Measurements from ENCODE around the gene HSD11B2. TPM values are rescaled to one million over a fixed set of nuclear protein-coding genes. Genes with fewer than 3 reads are reported as not detected.

HSD11B2 gene
- total and polyA plus RNA-seq, 2 of the 8 experiments (the other 6 are each of a cell fraction or from before 2014, with no cell fraction given), result 28.7 to 32.9 TPM

- ChIA-PET CTCF (ENCODE audit: partially characterized antibody) (interaction anchor here (0.6 to 28.6 kb wide), 9 partner anchors 5 to 643 kb away, joined by 3 to 683 read pairs (median 5); partner anchors contain the start of genes HSD11B2 and ZDHHC1), POLR2A (ENCODE audit: partially characterized antibody) (interaction anchor here (1.2 to 8.5 kb wide), 2 partner anchors 15 to 38 kb away, joined by 3 to 67 read pairs; partner anchors contain the start of gene HSD11B2)
- H3K4me3 ChIP-seq (ENCODE audit: extremely low read depth in 1 of 4, insufficient read depth in 2 of 4, low read depth in 3 of 4, low read length in 4 of 4), result no peak overlapping the region
- H2AK5ac ChIP-seq (ENCODE audit: low read depth, low read length), result no peak overlapping the region
- H2BK5ac ChIP-seq (ENCODE audit: low read depth, low read length), result no peak overlapping the region
- no peak overlapping the region for H4K5ac ChIP-seq (ENCODE audit: insufficient read length, low read depth, low read length)
- no peak overlapping the region for H2BK15ac ChIP-seq (ENCODE audit: low read length)
- H3K23me2 ChIP-seq (ENCODE audit: low read depth, low read length), result no peaks in the 10 kb centered on the region
- H3K56ac ChIP-seq (replicated peaks; ENCODE audit: insufficient read length, low read depth, low read length), result no peak overlapping the region
- no peak overlapping the region for H2BK120ac ChIP-seq (replicated peaks; ENCODE audit: low read depth, low read length)
- H3K9ac ChIP-seq (replicated peaks in 1 of 4; ENCODE audit: extremely low read depth in 1 of 4, low read depth in 3 of 4, low read length in 3 of 4), result no peak overlapping the region
- peaks cover 2 to 3% of the 10 kb centered on the region in 2 experiments for H4K20me1 ChIP-seq (replicated peaks in 1 of 2; ENCODE audit: control insufficient read depth in 1 of 2, insufficient read depth in 2 of 2, low read length in 2 of 2)
- no peak overlapping the region for H3K27ac ChIP-seq (ENCODE audit: low read depth, low read length)
- no peak overlapping the region for H2BK20ac ChIP-seq (ENCODE audit: low read length)
- peaks cover 0 to 5% (median 0%) of the 10 kb centered on the region in 4 experiments; a peak in 1 of 8 replicates for H3K36me3 ChIP-seq (ENCODE audit: control insufficient read depth in 2 of 4, insufficient read depth in 4 of 4, low read length in 3 of 4)
- no peaks in the 10 kb centered on the region for H3K27me3 ChIP-seq (replicated peaks in 1 of 4; ENCODE audit: control insufficient read depth in 3 of 4, extremely low read depth in 1 of 4, insufficient read depth in 3 of 4, low read length in 3 of 4)
- H3K18ac ChIP-seq (ENCODE audit: extremely low read depth, low read length), result no peak overlapping the region
- WGBS, 2 experiments (ENCODE audit: extremely low coverage in 1 of 2, insufficient coverage in 1 of 2, insufficient read length in 1 of 2, insufficient replicate concordance in 2 of 2, low coverage in 1 of 2, low lambda C conversion rate in 2 of 2, missing lambda C conversion rate in 1 of 2), result 93% methylated on average over 5 of the region's 5 CpGs; no CpG with 5 or more reads in 1 of the 2 experiments
- H2BK12ac ChIP-seq (ENCODE audit: low read depth, low read length), result no peak overlapping the region
- no peak overlapping the region for H3K23ac ChIP-seq (ENCODE audit: insufficient read length)
- no peak overlapping the region for H2AFZ ChIP-seq (ENCODE audit: low read length)
- no peaks in the 10 kb centered on the region for H3K79me2 ChIP-seq (ENCODE audit: control insufficient read depth in 1 of 2, insufficient read depth in 2 of 2, low read length in 2 of 2)
- no peak overlapping the region for H3K14ac ChIP-seq (ENCODE audit: insufficient read length)
- H4K8ac ChIP-seq (ENCODE audit: extremely low read depth, insufficient read depth, low read length), result no peak overlapping the region
- FAIRE-seq, result no peak
- H3K4me2 ChIP-seq (ENCODE audit: insufficient read depth in 1 of 2, low read depth in 2 of 2, low read length in 2 of 2), result no peak overlapping the region
- DNase-seq (ENCODE audit: low read depth in 1 of 2, low spot score in 2 of 2), result no peak
- H3K4me1 ChIP-seq (replicated peaks in 1 of 4; ENCODE audit: control insufficient read depth in 3 of 4, insufficient read depth in 4 of 4, low read length in 3 of 4), result peaks cover 0 to 8% (median 4%) of the 10 kb centered on the region in 4 experiments; a peak in 5 of 7 replicates
- peaks cover 0 to 4% of the 10 kb centered on the region in 2 experiments; a peak in 1 of 4 replicates for H3K9me3 ChIP-seq (ENCODE audit: insufficient read depth in 2 of 2, low read depth in 1 of 2, low read length in 1 of 2)
- H3K4ac ChIP-seq (replicated peaks; ENCODE audit: insufficient read length, low read depth, low read length), result no peak overlapping the region
- TF ChIP-seq TBP (IDR thresholded peaks at IDR 0.05; ENCODE audit: low read depth, low read length) (no peak), KDM5A (IDR thresholded peaks at IDR 0.05; ENCODE audit: low read length) (no peak), HDAC6 (IDR thresholded peaks at IDR 0.05; ENCODE audit: low read depth, low read length) (no peak), RBBP5 (IDR thresholded peaks at IDR 0.05; ENCODE audit: borderline replicate concordance, low read depth, low read length) (no peak), RNF2 (IDR thresholded peaks at IDR 0.05; ENCODE audit: borderline replicate concordance, low read depth, low read length, missing control alignments, poor library complexity, severe bottlenecking) (no peak), PHF8 (conservative IDR thresholded peaks at IDR 0.05; ENCODE audit: low read depth, low read length) (no peak), JUND (IDR thresholded peaks at IDR 0.05; ENCODE audit: low read length) (no peak), POLR2A (IDR thresholded peaks at IDR 0.05; ENCODE audit: control extremely low read depth in 1 of 2, low read depth in 2 of 2, low read length in 2 of 2) (no peak), SP4 (IDR thresholded peaks at IDR 0.05; ENCODE audit: low read length) (no peak), KDM1A (IDR thresholded peaks at IDR 0.05; ENCODE audit: borderline replicate concordance, low read length) (no peak)
- H4K91ac ChIP-seq (replicated peaks; ENCODE audit: insufficient read length, low read length), result no peak overlapping the region
- H3K79me1 ChIP-seq (ENCODE audit: low read depth, low read length), result no peaks in the 10 kb centered on the region; the same call in none of the 2 replicates
These were observed 17.7 kb downstream of the HSD11B2 start for GRCh38 chr16:67448580-67448979.
